Neural progenitor cell (in vitro differentiated cells): ENCODE measurements around the gene CTIF. TPM values are rescaled to one million over a fixed set of nuclear protein-coding genes. Genes with fewer than 3 reads are reported as not detected.

Experiments
- DNase-seq: peaks from one replicate; pipeline ENCODE4 v3.0.0-alpha.2; 2016; ENCODE audit warnings: low spot score
- H2AFZ ChIP-seq: fragments of 200-600 bp; sonication (generic); replicated peaks from 2 replicates; pipeline ENCODE4 v1.6.1; 2016; ENCODE audit warnings: antibody characterized with exemption
- H3F3A ChIP-seq: fragments of 200-600 bp; sonication (generic); 2 replicates; pipeline ENCODE4 v1.6.1; 2016; ENCODE audit warnings: antibody characterized with exemption, low read depth
- H3K27ac ChIP-seq: fragments of 200-600 bp; sonication (generic); 2 replicates; pipeline ENCODE4 v1.5.1; 2016; ENCODE audit warnings: mild to moderate bottlenecking
- H3K27me3 ChIP-seq: fragments of 200-600 bp; sonication (generic); 2 replicates; pipeline ENCODE4 v1.6.1; 2016; ENCODE audit warnings: mild to moderate bottlenecking, moderate library complexity
- H3K36me3 ChIP-seq: fragments of 200-600 bp; sonication (generic); 2 replicates; pipeline ENCODE4 v1.5.1; 2016
- H3K4me1 ChIP-seq: fragments of 200-600 bp; sonication (generic); 2 replicates; pipeline ENCODE4 v1.6.1; 2016; ENCODE audit warnings: mixed run types
- H3K4me2 ChIP-seq: fragments of 200-600 bp; sonication (generic); 2 replicates; pipeline ENCODE4 v1.6.1; 2016
- H3K4me3 ChIP-seq: fragments of 200-600 bp; sonication (generic); 2 replicates; pipeline ENCODE4 v1.5.1; 2016
- H3K79me2 ChIP-seq: fragments of 200-600 bp; sonication (generic); 2 replicates; pipeline ENCODE4 v1.6.1; 2016; ENCODE audit warnings: low read depth
- H3K9ac ChIP-seq: fragments of 200-600 bp; sonication (generic); 2 replicates; pipeline ENCODE4 v1.6.1; 2016
- H3K9me3 ChIP-seq: fragments of 200-600 bp; sonication (generic); 2 replicates; pipeline ENCODE4 v1.5.1; 2016; ENCODE audit warnings: low read depth
- H4K20me1 ChIP-seq: fragments of 200-600 bp; sonication (generic); 2 replicates; pipeline ENCODE4 v1.6.1; 2016; ENCODE audit warnings: low read depth
- H3K27ac Mint-ChIP-seq: 3 replicates; pipeline ENCODE4 v1.8.0; 2021; ENCODE audit warnings: mixed read lengths
- H3K27me3 Mint-ChIP-seq: 2 replicates; pipeline ENCODE4 v1.8.0; 2022; ENCODE audit warnings: low read depth, mild to moderate bottlenecking, inconsistent platforms, moderate library complexity, mixed read lengths; ENCODE audit not compliant: insufficient read depth
- H3K36me3 Mint-ChIP-seq: 3 replicates; pipeline ENCODE4 v1.8.0; 2021; ENCODE audit warnings: mixed read lengths
- H3K4me1 Mint-ChIP-seq: 3 replicates; pipeline ENCODE4 v1.8.0; 2021; ENCODE audit warnings: mixed read lengths
- H3K4me3 Mint-ChIP-seq: 3 replicates; pipeline ENCODE4 v1.8.0; 2021; ENCODE audit warnings: mild to moderate bottlenecking, moderate library complexity, mixed read lengths
- H3K9me3 Mint-ChIP-seq: 3 replicates; pipeline ENCODE4 v1.8.0; 2020; ENCODE audit warnings: mixed read lengths
- EZH2 ChIP-seq: fragments of 200-600 bp; sonication (generic); IDR thresholded peaks from 2 replicates; pipeline ENCODE4 v1.6.1; 2017; ENCODE audit warnings: antibody characterized with exemption, mild to moderate bottlenecking, moderate library complexity
- EZH2phosphoT487 ChIP-seq: fragments of 200-600 bp; sonication (generic); IDR thresholded peaks from 2 replicates; pipeline ENCODE4 v1.6.1; 2017; ENCODE audit warnings: antibody characterized with exemption
- total RNA-seq: library from RNA; depleted of rRNA; stranded (reverse); fragments of >200 nt; gene quantifications from 2 replicates; pipeline ENCODE4 v1.2.3, GENCODE V29; 2015; ENCODE audit warnings: low replicate concordance
- TF ChIP-seq, protein P1 (sequence below): fragments of 200-600 bp; sonication (generic); IDR thresholded peaks from 2 replicates; pipeline ENCODE4 v1.5.1; 2017; ENCODE audit warnings: antibody characterized with exemption, mild to moderate bottlenecking

CTIF gene
- total RNA-seq, 1 donor from 2014 or later = 17.6 TPM

DNA sequence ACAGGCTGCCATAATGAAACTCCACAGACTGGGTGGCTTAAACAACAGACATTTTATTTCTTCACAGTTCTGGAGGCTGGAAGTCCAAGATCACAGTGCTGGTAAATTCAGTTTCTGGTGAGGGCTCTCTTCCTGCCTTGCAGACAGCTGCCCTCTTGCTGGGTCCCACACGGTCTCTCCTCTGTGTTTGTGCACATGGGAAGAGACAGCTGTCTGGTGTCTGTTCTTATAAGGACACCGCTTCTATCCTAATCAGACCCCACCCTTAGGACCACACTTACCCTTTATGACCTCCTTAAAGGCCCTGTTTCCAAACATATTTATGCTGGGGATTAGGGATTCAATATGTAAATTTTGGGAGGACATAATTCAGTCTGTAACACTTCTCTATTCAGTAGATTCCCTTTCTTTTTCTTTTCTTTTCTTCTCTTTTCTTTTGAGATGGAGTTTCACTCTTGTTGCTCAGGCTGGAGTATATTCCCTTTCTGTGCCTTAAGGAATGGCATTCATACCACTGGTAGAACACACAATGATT lies 18.9 kb downstream of the CTIF start:
- no peak overlapping the region for H3K27ac Mint-ChIP-seq
- no peak overlapping the region for H3K9ac ChIP-seq
- H3K36me3 Mint-ChIP-seq = peaks cover 4% of the 10 kb centered on the region
- H3K9me3 ChIP-seq = no peaks in the 10 kb centered on the region
- no peaks in the 10 kb centered on the region for H3K27me3 ChIP-seq
- peaks cover 7% of the 10 kb centered on the region for H4K20me1 ChIP-seq
- H3K4me3 ChIP-seq = no peak overlapping the region
- H3K27ac ChIP-seq = no peak overlapping the region
- peaks cover 3% of the 10 kb centered on the region for H3K27me3 Mint-ChIP-seq
- no peaks in the 10 kb centered on the region for H3F3A ChIP-seq
- no peaks in the 10 kb centered on the region for H3K4me1 Mint-ChIP-seq
- DNase-seq = no peak
- no peak overlapping the region for H3K4me3 Mint-ChIP-seq
- no peaks in the 10 kb centered on the region for H3K36me3 ChIP-seq
- H2AFZ ChIP-seq = no peak overlapping the region
- H3K4me2 ChIP-seq = no peak overlapping the region
- H3K9me3 Mint-ChIP-seq = no peaks in the 10 kb centered on the region
- H3K79me2 ChIP-seq = no peaks in the 10 kb centered on the region
- H3K4me1 ChIP-seq = peaks cover 4% of the 10 kb centered on the region
- no peak for TF ChIP-seq EZH2phosphoT487
- no peak for TF ChIP-seq EZH2
- TF ChIP-seq, protein P1, sequence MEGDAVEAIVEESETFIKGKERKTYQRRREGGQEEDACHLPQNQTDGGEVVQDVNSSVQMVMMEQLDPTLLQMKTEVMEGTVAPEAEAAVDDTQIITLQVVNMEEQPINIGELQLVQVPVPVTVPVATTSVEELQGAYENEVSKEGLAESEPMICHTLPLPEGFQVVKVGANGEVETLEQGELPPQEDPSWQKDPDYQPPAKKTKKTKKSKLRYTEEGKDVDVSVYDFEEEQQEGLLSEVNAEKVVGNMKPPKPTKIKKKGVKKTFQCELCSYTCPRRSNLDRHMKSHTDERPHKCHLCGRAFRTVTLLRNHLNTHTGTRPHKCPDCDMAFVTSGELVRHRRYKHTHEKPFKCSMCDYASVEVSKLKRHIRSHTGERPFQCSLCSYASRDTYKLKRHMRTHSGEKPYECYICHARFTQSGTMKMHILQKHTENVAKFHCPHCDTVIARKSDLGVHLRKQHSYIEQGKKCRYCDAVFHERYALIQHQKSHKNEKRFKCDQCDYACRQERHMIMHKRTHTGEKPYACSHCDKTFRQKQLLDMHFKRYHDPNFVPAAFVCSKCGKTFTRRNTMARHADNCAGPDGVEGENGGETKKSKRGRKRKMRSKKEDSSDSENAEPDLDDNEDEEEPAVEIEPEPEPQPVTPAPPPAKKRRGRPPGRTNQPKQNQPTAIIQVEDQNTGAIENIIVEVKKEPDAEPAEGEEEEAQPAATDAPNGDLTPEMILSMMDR = no peak

DNA sequence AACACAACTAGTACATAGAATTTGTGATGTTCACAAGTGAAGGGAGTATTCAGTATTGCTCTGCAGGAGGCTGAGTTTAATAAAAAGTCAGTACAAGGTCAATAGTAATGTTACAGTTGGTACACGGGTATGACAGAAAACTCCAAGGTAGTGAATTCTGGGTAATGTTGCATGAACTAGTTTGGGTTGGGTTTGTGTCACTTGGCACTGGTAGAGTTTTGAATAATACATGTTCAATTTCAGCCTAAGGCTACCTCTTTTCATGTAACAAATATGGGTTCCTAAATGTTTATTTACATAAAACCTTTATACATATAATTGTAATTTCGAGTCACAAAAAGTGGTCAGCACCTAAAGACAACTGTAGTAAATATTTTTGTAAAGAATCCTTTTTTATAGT lies 19.4 kb downstream of the CTIF start:
- Mint-ChIP-seq H3K4me3 (no peak overlapping the region), H3K4me1 (no peaks in the 10 kb centered on the region), H3K27ac (no peak overlapping the region), H3K27me3 (peaks cover 3% of the 10 kb centered on the region), H3K36me3 (peaks cover 4% of the 10 kb centered on the region), H3K9me3 (no peaks in the 10 kb centered on the region)
- no peak overlapping the region for H3K9ac ChIP-seq
- no peak for TF ChIP-seq EZH2
- TF ChIP-seq, protein P1 = no peak
- no peak for TF ChIP-seq EZH2phosphoT487
- no peaks in the 10 kb centered on the region for H3K36me3 ChIP-seq
- H3K79me2 ChIP-seq = no peaks in the 10 kb centered on the region
- no peak overlapping the region for H3K4me2 ChIP-seq
- no peaks in the 10 kb centered on the region for H3F3A ChIP-seq
- no peak for DNase-seq
- H3K27me3 ChIP-seq = no peaks in the 10 kb centered on the region
- H3K4me1 ChIP-seq = peaks cover 8% of the 10 kb centered on the region
- H2AFZ ChIP-seq = no peak overlapping the region
- no peak overlapping the region for H3K27ac ChIP-seq
- H3K4me3 ChIP-seq = no peak overlapping the region
- H4K20me1 ChIP-seq = peaks cover 7% of the 10 kb centered on the region
- H3K9me3 ChIP-seq = no peaks in the 10 kb centered on the region

DNA sequence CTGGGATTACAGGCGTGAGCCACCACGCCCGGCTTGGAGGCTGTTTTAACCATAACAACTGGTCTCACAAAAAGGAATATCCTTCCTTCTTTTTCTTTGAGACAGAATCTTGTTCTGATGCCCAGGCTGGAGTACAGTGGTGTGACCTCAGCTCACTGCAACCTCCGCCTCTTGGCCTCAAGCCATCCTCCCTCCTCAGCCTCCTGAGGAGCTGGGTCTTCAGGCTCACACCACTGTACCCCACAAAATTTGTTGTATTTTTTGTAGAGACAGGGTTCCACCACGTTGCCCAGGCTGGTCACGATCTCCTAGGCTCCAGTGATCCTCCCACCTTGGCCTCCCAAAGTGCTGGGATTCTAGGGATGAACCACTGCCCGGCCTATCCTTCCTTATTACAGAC lies 21.7 kb downstream of the CTIF start:
- no peak overlapping the region for H2AFZ ChIP-seq
- H3K79me2 ChIP-seq = no peaks in the 10 kb centered on the region
- peaks cover 11% of the 10 kb centered on the region for H4K20me1 ChIP-seq
- H3K4me1 Mint-ChIP-seq = peaks cover 16% of the 10 kb centered on the region
- no peak overlapping the region for H3K4me3 ChIP-seq
- TF ChIP-seq EZH2phosphoT487 (no peak), EZH2 (no peak)
- TF ChIP-seq, protein P1 = no peak
- H3K27ac ChIP-seq = no peak overlapping the region
- peaks cover 8% of the 10 kb centered on the region for H3K4me1 ChIP-seq
- no peak overlapping the region for H3K9ac ChIP-seq
- no peak overlapping the region for H3K4me2 ChIP-seq
- H3K36me3 Mint-ChIP-seq = peaks cover 3% of the 10 kb centered on the region
- no peaks in the 10 kb centered on the region for H3K9me3 Mint-ChIP-seq
- no peak overlapping the region for H3K4me3 Mint-ChIP-seq
- H3K27ac Mint-ChIP-seq = no peak overlapping the region
- H3K27me3 ChIP-seq = no peaks in the 10 kb centered on the region
- H3K27me3 Mint-ChIP-seq = peaks cover 8% of the 10 kb centered on the region
- no peak for DNase-seq
- H3F3A ChIP-seq = no peaks in the 10 kb centered on the region
- no peaks in the 10 kb centered on the region for H3K36me3 ChIP-seq
- no peaks in the 10 kb centered on the region for H3K9me3 ChIP-seq
